ENCODE results near the gene TMEM8B.
A peak's percentile ranks its signal among the peaks of the same experiment; 100 is the strongest.

The TMEM8B gene

DNA sequence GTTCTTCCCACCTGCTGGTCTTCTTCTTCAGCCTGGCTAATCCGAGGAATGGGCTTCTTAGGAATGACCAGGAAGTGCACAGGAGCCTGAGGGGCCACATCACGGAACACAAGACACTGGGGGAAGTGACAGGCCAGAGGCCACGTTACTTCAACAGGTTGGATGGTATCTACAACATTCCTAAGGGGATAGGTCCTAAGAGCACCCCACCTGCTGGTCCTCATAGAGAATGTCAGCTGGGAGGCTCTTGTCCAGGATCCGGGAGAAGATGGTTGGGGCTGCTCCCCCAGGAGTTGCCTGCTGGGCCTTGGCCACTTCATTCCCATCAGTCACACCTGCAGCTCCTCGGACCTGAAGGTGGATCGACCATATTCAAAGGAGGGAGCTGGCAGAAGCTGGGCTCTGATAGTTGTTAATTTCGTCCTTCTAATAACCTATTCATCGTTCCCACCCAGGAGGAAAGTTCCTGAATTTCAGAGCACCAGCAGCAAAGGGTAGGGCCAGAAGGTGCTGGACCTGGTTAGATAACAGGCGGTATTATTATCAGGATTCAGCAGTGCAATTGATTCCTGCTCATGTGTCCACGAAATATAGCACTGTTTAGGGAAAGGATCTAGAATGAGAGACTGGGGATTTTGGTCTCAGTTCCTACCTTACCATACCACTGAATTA lies 15.5 kb upstream of the TMEM8B start:
- ATAC-seq, result no peak
- TF ChIP-seq RARB (CRISPR knock-in tag; IDR thresholded peaks at IDR 0.05) (no peak), TOX (CRISPR knock-in tag; IDR thresholded peaks at IDR 0.05; ENCODE audit: borderline replicate concordance) (no peak), ZFP3 (CRISPR knock-in tag; IDR thresholded peaks at IDR 0.05) (no peak), ISL1 (CRISPR knock-in tag; IDR thresholded peaks at IDR 0.05) (no peak), PPARA (CRISPR knock-in tag; IDR thresholded peaks at IDR 0.05; ENCODE audit: borderline replicate concordance) (no peak)

DNA sequence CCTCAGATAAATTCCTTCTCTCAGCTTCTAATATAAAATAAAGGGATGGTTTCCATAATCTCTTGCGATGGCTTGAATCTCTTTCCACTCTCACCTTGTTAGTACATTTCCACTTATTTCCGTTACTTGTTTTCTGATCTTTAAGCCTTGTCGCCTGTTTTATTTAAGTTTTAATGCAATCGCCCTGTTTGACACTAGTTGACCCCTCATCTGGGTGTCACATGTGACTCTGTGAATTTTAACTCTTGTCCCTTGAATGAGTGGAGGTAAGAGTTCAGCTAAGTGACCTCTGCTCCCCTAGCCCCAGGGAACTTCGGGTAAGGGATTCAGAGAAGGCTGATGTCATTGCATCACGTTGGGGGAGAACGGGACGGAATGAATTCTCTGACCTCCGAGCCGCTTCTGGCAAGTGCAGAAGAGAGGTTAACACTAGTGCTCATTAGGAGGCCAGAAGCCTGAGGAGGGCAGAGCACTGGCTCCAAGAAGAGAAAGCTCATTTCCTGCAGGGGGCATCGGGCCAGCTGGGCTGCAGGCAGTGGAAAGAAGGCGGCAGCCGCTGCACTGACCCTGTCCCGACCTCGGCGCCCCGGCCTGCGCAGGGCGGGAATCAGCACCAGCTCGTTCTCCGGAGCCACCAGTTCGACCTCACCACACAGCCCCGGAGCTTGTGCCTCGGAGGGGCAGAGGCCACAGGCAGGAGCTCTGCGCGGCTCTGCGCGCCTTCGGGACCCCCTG lies 14.8 kb upstream of the TMEM8B start:
- peak; percentile 62 for ATAC-seq
- TF ChIP-seq TOX (CRISPR knock-in tag; IDR thresholded peaks at IDR 0.05; ENCODE audit: borderline replicate concordance) (no peak), PPARA (CRISPR knock-in tag; IDR thresholded peaks at IDR 0.05; ENCODE audit: borderline replicate concordance) (no peak), CSDC2 (CRISPR knock-in tag; IDR thresholded peaks at IDR 0.05) (no peak), ZFP30 (CRISPR knock-in tag; IDR thresholded peaks at IDR 0.05) (no peak), OSR1 (CRISPR knock-in tag; IDR thresholded peaks at IDR 0.05) (no peak), ARNTL (CRISPR knock-in tag; IDR thresholded peaks at IDR 0.05; ENCODE audit: borderline replicate concordance, low read depth) (no peak), ZFP3 (CRISPR knock-in tag; IDR thresholded peaks at IDR 0.05) (no peak), ZNF8 (CRISPR knock-in tag; IDR thresholded peaks at IDR 0.05) (no peak), ESRRG (CRISPR knock-in tag; IDR thresholded peaks at IDR 0.05) (no peak), BACH2 (CRISPR knock-in tag; IDR thresholded peaks at IDR 0.05; ENCODE audit: borderline replicate concordance) (no peak)
- TF ChIP-seq, protein P1, sequence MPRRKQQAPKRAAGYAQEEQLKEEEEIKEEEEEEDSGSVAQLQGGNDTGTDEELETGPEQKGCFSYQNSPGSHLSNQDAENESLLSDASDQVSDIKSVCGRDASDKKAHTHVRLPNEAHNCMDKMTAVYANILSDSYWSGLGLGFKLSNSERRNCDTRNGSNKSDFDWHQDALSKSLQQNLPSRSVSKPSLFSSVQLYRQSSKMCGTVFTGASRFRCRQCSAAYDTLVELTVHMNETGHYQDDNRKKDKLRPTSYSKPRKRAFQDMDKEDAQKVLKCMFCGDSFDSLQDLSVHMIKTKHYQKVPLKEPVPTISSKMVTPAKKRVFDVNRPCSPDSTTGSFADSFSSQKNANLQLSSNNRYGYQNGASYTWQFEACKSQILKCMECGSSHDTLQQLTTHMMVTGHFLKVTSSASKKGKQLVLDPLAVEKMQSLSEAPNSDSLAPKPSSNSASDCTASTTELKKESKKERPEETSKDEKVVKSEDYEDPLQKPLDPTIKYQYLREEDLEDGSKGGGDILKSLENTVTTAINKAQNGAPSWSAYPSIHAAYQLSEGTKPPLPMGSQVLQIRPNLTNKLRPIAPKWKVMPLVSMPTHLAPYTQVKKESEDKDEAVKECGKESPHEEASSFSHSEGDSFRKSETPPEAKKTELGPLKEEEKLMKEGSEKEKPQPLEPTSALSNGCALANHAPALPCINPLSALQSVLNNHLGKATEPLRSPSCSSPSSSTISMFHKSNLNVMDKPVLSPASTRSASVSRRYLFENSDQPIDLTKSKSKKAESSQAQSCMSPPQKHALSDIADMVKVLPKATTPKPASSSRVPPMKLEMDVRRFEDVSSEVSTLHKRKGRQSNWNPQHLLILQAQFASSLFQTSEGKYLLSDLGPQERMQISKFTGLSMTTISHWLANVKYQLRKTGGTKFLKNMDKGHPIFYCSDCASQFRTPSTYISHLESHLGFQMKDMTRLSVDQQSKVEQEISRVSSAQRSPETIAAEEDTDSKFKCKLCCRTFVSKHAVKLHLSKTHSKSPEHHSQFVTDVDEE (CRISPR knock-in tag; IDR thresholded peaks at IDR 0.05), result no peak
- TF ChIP-seq, protein P2, sequence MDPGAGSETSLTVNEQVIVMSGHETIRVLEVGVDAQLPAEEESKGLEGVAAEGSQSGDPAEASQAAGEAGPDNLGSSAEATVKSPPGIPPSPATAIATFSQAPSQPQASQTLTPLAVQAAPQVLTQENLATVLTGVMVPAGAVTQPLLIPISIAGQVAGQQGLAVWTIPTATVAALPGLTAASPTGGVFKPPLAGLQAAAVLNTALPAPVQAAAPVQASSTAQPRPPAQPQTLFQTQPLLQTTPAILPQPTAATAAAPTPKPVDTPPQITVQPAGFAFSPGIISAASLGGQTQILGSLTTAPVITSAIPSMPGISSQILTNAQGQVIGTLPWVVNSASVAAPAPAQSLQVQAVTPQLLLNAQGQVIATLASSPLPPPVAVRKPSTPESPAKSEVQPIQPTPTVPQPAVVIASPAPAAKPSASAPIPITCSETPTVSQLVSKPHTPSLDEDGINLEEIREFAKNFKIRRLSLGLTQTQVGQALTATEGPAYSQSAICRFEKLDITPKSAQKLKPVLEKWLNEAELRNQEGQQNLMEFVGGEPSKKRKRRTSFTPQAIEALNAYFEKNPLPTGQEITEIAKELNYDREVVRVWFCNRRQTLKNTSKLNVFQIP (CRISPR knock-in tag; IDR thresholded peaks at IDR 0.05; ENCODE audit: borderline replicate concordance, low read depth), result no peak

DNA sequence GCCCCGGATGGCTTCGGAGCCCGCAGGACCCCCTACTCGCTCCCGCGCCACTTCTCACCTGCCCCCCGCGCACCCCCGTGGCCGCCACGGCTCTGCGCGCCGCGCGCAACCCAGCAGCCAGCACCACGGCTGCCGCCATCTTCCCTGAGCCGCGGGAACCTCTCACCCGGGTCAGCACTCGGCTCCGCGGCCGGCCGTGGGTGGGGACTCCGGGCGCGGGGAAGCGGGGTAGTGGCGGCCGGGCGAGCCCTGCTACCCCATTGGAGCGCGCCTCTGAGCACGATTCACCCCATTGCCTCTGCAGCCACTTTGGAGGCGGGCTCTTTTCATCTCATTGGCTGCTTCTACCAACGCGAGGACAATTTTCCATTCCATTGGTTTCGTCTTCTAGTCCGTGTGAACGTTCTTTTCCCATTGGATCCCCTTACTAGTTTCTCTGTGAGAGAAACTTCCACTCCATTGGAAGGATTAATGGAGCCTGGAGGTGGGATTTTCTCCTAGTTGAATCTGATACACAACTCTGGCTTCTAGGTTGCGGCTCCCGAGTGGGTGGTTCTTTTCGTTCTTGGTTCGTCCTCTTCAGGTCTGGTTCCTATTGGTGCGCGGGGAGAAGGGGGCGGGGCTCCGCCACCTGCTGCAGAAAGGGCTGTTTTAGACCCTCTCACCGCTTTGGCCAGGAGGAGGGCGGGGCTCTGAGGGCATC lies 14.0 kb upstream of the TMEM8B start, which contains the start of gene HINT2:
TSS of gene HINT2 (minus strand) at position 202 of the 703 bp plus-strand sequence. CDS start at position 139, 63 bp downstream.
- peak; percentile 92 for ATAC-seq
- no peak for TF ChIP-seq ZFP30 (CRISPR knock-in tag; IDR thresholded peaks at IDR 0.05)
- TF ChIP-seq ISL1 (CRISPR knock-in tag; IDR thresholded peaks at IDR 0.05), result no peak
- no peak for TF ChIP-seq OSR1 (CRISPR knock-in tag; IDR thresholded peaks at IDR 0.05)
- TF ChIP-seq RARB (CRISPR knock-in tag; IDR thresholded peaks at IDR 0.05), result no peak
- TF ChIP-seq, protein P3, sequence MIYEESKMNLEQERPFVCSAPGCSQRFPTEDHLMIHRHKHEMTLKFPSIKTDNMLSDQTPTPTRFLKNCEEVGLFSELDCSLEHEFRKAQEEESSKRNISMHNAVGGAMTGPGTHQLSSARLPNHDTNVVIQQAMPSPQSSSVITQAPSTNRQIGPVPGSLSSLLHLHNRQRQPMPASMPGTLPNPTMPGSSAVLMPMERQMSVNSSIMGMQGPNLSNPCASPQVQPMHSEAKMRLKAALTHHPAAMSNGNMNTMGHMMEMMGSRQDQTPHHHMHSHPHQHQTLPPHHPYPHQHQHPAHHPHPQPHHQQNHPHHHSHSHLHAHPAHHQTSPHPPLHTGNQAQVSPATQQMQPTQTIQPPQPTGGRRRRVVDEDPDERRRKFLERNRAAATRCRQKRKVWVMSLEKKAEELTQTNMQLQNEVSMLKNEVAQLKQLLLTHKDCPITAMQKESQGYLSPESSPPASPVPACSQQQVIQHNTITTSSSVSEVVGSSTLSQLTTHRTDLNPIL (CRISPR knock-in tag; IDR thresholded peaks at IDR 0.05; ENCODE audit: low read depth), result no peak
- TF ChIP-seq, protein P4, sequence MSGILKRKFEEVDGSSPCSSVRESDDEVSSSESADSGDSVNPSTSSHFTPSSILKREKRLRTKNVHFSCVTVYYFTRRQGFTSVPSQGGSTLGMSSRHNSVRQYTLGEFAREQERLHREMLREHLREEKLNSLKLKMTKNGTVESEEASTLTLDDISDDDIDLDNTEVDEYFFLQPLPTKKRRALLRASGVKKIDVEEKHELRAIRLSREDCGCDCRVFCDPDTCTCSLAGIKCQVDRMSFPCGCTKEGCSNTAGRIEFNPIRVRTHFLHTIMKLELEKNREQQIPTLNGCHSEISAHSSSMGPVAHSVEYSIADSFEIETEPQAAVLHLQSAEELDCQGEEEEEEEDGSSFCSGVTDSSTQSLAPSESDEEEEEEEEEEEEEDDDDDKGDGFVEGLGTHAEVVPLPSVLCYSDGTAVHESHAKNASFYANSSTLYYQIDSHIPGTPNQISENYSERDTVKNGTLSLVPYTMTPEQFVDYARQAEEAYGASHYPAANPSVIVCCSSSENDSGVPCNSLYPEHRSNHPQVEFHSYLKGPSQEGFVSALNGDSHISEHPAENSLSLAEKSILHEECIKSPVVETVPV (CRISPR knock-in tag; IDR thresholded peaks at IDR 0.05), result no peak
- TF ChIP-seq, protein P1 (CRISPR knock-in tag; IDR thresholded peaks at IDR 0.05), result no peak
- TF ChIP-seq ZFP3 (CRISPR knock-in tag; IDR thresholded peaks at IDR 0.05), result no peak
- no peak for TF ChIP-seq TCF4 (CRISPR knock-in tag; IDR thresholded peaks at IDR 0.05; ENCODE audit: borderline replicate concordance)
- no peak for TF ChIP-seq ZNF565 (CRISPR knock-in tag; conservative IDR thresholded peaks at IDR 0.05; ENCODE audit: low read depth)
- no peak for TF ChIP-seq ESRRG (CRISPR knock-in tag; IDR thresholded peaks at IDR 0.05)
- TF ChIP-seq TOX (CRISPR knock-in tag; IDR thresholded peaks at IDR 0.05; ENCODE audit: borderline replicate concordance), result no peak
- no peak for TF ChIP-seq ZC3H10 (CRISPR knock-in tag; IDR thresholded peaks at IDR 0.05)
- no peak for TF ChIP-seq SNAI2 (CRISPR knock-in tag; IDR thresholded peaks at IDR 0.05)
- no peak for TF ChIP-seq ZNF8 (CRISPR knock-in tag; IDR thresholded peaks at IDR 0.05)
- no peak for TF ChIP-seq GLIS3 (CRISPR knock-in tag; IDR thresholded peaks at IDR 0.05)

Measured in SK-N-SH treated with all-trans-retinoic acid at 6 μM for 48 hours (cell line).